GM12873 (cell line): Measurements from ENCODE around the gene AUTS2.

ENCODE experiments used
- TF ChIP-seq, protein P1 (sequence below): IDR thresholded peaks from 2 replicates; pipeline ENCODE4 v1.5.1; 2012; ENCODE audit warnings: low read depth, mild to moderate bottlenecking, moderate library complexity, low read length, control low read depth; ENCODE audit not compliant: insufficient read depth; ENCODE audit errors: missing control alignments

Gene AUTS2

GRCh38 chr7:70647801-70648498 is 1049.7 kb downstream of the AUTS2 start:
- TF ChIP-seq, protein P1, sequence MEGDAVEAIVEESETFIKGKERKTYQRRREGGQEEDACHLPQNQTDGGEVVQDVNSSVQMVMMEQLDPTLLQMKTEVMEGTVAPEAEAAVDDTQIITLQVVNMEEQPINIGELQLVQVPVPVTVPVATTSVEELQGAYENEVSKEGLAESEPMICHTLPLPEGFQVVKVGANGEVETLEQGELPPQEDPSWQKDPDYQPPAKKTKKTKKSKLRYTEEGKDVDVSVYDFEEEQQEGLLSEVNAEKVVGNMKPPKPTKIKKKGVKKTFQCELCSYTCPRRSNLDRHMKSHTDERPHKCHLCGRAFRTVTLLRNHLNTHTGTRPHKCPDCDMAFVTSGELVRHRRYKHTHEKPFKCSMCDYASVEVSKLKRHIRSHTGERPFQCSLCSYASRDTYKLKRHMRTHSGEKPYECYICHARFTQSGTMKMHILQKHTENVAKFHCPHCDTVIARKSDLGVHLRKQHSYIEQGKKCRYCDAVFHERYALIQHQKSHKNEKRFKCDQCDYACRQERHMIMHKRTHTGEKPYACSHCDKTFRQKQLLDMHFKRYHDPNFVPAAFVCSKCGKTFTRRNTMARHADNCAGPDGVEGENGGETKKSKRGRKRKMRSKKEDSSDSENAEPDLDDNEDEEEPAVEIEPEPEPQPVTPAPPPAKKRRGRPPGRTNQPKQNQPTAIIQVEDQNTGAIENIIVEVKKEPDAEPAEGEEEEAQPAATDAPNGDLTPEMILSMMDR: no peak

DNA sequence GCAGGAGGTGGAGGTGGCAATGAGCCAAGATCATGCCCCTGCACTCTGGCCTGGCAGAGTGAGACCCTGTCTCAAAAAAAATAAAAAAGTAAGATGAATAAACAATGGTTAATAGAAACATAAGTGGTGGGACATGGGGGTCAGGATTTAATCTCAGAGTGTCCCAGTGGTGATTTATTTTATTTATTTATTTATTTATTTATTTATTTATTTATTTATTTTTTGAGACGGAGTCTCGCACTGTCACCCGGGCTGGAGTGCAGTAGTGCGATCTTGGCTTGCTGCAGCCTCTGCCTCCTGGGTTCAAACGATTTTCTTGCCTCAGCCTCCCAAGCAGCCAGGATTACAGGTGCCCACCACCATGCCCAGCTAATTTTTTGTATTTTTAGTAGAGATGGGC is 1051.0 kb downstream of the AUTS2 start:
- TF ChIP-seq, protein P1: no peak

GRCh38 chr7:70654146-70654545 is 1055.9 kb downstream of the AUTS2 start:
- TF ChIP-seq, protein P1: no peak

- TF ChIP-seq, protein P1: no peak
These were observed 1056.7 kb downstream of the AUTS2 start for GRCh38 chr7:70654979-70655378.

GRCh38 chr7:70655694-70656093 is 1057.4 kb downstream of the AUTS2 start:
- TF ChIP-seq, protein P1: no peak

- TF ChIP-seq, protein P1: no peak
These were observed 1059.3 kb downstream of the AUTS2 start for GRCh38 chr7:70657571-70657970.

DNA sequence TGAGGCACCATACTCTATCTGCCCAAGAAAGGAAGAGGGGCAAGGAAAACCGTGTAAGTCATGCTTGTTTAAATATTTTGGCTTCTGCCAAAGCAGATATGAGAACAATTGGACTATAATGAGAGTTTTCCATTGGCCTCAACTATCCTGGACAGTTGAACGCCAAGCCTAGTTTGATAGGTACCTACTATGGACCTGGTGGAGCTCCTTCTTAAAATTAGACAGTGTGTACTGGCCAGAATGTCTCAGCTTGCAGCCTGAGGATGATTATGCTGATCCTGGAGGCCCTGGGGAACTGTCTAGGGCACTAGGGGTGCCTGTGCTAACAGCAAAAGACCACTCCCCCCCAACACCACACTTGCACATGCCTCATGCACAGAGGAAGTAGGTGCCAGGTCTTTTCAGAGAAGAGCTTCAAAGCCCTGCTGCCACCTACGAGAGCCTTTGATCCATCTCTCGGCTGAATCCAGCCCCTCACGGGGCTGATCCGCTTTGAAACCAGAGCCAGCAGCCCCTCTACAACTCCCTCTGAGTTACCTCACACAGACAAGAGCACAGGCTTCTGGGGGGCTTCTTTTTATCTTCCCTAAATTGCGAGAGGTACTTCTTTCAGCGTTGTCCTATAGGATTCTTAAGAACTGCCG is 1059.8 kb downstream of the AUTS2 start:
- TF ChIP-seq, protein P1: no peak
